Pancreas (tissue), 10 donors: Measurements from ENCODE around the gene EHBP1L1. TPM values are rescaled to one million over a fixed set of nuclear protein-coding genes. Genes with fewer than 3 reads are reported as not detected.

ENCODE experiments used
- ATAC-seq, 4 donors: fragments of 200-7000 bp; cut with Tn5 transposase; one replicate each; pipeline versions ENCODE4 v1.8.0 to v1.9.1; 2020; ENCODE audit warnings: mild to moderate bottlenecking in 4 of 4, moderate library complexity in 4 of 4
- DNase-seq, 6 donors: peaks; one replicate each; pipeline ENCODE4 v3.0.0-alpha.2; 2020
- FAIRE-seq: peaks from 2 replicates; lab custom pipeline; 2012; peaks lifted over from hg19 to GRCh38; lab: Jason Lieb, UNC
- H3K27ac ChIP-seq, 4 donors: fragments of 200-600 bp; sonication (generic); 1 replicate in 3 of 4; 2 replicates in 1 of 4; pipeline versions ENCODE4 v1.5.0 to v1.8.0; 2020
- H3K27me3 ChIP-seq, 4 donors: fragments of 200-600 bp; one replicate each; pipeline ENCODE4 v1.8.0; 2021
- H3K36me3 ChIP-seq, 3 donors: fragments of 200-600 bp; sonication (generic) in 1 of 3; one replicate each; pipeline versions ENCODE4 v1.5.0 to v1.8.0; 2020 to 2021
- H3K4me1 ChIP-seq, 3 donors: fragments of 200-600 bp; one replicate each; pipeline ENCODE4 v1.8.0; 2021
- H3K4me3 ChIP-seq, 4 donors: fragments of 200-600 bp; sonication (generic) in 2 of 4; one replicate each; pipeline versions ENCODE4 v1.5.0 to v1.8.0; 2020 to 2021
- H3K9me3 ChIP-seq, 4 donors: fragments of 200-600 bp; one replicate each; pipeline ENCODE4 v1.8.0; 2021
- CTCF ChIP-seq, 4 donors: fragments of 200-600 bp; sonication (generic) in 3 of 4; IDR thresholded peaks; one replicate each; pipeline versions ENCODE4 v1.5.0 to v1.8.0; 2021; ENCODE audit warnings: antibody characterized with exemption in 4 of 4
- WGBS, 2 donors: extraction: QIAGEN DNeasy Blood & Tissue Kit; methylation state at CpG; one replicate each; pipeline ENCODE4 v1.1.7; 2013; 5-methylcytosine and 5-hydroxymethylcytosine counted together
- intact Hi-C, 3 donors: fragments of 100-400 bp; cut with DNase I; formaldehyde crosslinking; loops; one replicate each; pipeline versions ENCODE4 v1.11.1 to v1.14.2; 2022
- polyA plus RNA-seq, 2 donors: library from polyadenylated mRNA; stranded (reverse); fragments of 200-250 nt; gene quantifications; one replicate each; pipeline ENCODE4 v1.2.3, GENCODE V29; 2013
- total RNA-seq, 6 donors: library from RNA; stranded (reverse); fragmentation: NEBNext Ultra II Directional in 4 of 6; extraction: Animal tissue kit (Norgen Biotek cat#: 25700) in 4 of 6; gene quantifications; one replicate each; pipeline versions ENCODE4 v1.2.1 to v1.2.4, GENCODE V29; 2021 to 2023
- donor health status: healthy with polysubstance abuse.
- donor health status: DM: no; HTN: no; CAD: no; lungs with moderate emphysema.
- donor health status: DM: no; HTN: no; CAD: no.
- donor health status: control.
- donor health status: control.
- donor health status: Bipolar disorder and iron deficiency.
- donor health status: DM: yes; HTN: yes; CAD: no.
- donor health status: DM: no; HTN: no; CAD: no.
- donor health status: DM: no; HTN: no; CAD: no.
- donor health status: DM: yes; HTN: yes; CAD: no.

Gene EHBP1L1
- total and polyA plus RNA-seq, 8 donors, result 6.5 to 34.2 (median 14.6) TPM

DNA sequence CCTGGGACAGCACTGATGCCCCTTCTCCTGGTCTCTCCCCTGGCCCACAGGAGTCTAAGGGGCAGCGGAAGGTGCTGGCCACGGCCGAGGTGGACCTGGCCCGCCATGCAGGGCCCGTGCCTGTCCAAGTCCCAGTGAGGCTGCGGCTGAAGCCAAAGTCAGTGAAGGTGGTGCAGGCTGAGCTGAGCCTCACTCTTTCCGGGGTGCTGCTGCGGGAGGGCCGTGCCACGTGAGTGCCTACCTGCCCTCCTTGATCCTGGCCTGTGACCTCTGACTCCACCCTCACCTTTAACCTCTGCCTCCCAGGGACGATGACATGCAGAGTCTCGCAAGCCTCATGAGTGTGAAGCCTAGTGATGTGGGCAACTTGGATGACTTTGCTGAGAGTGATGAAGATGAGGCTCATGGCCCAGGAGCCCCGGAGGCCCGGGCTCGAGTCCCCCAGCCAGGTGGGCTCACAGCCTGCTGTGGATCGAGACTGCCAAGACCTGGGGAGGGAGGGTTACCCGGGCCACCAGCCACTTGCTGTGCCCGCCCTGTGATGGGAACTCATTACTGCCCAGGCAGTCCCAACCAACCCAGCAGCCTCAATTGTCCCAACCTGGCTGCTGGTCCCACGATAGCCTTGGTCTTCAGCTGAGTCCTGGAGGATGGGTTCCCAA, 4.3 kb downstream of the EHBP1L1 start:
- no peak for TF ChIP-seq CTCF (IDR thresholded peaks at IDR 0.05)
- no peak for ATAC-seq
- Histone ChIP-seq H3K9me3 (no peaks in the 10 kb centered on the region), H3K4me3 (no peak overlapping the region), H3K36me3 (no peaks in the 10 kb centered on the region), H3K27me3 (no peaks in the 10 kb centered on the region), H3K4me1 (peaks cover 0 to 9% (median 0%) of the 10 kb centered on the region in 3 donors), H3K27ac (no peak overlapping the region)
- FAIRE-seq, result no peak
- intact Hi-C loops, result loop anchor here in 1 of 3 donors (10.0 kb wide), 1 partner anchor 45 kb away; no protein-coding TSS in a partner anchor
- 90 to 94% methylated on average over 16 to 19 of the region's 19 CpGs for WGBS, 2 donors
- DNase-seq, result no peak

GRCh38 chr11:65580756-65581155, 4.9 kb downstream of the EHBP1L1 start:
- TF ChIP-seq CTCF (IDR thresholded peaks at IDR 0.05), result no peak
- no peak for DNase-seq
- WGBS, 2 donors, result 91 to 99% methylated on average over 8 of the region's 8 CpGs
- H3K27me3 ChIP-seq, result no peaks in the 10 kb centered on the region
- no peak for ATAC-seq
- H3K9me3 ChIP-seq, result no peaks in the 10 kb centered on the region
- H3K36me3 ChIP-seq, result no peaks in the 10 kb centered on the region
- H3K27ac ChIP-seq, result no peak overlapping the region
- peaks cover 0 to 4% (median 0%) of the 10 kb centered on the region in 3 donors for H3K4me1 ChIP-seq
- no peak for FAIRE-seq
- H3K4me3 ChIP-seq, result no peak overlapping the region
- intact Hi-C loops, result loop anchor here in 1 of 3 donors (10.0 kb wide), 1 partner anchor 46 kb away; no protein-coding TSS in a partner anchor

- Histone ChIP-seq H3K4me3 (no peak overlapping the region), H3K27ac (no peak overlapping the region), H3K27me3 (no peaks in the 10 kb centered on the region), H3K36me3 (no peaks in the 10 kb centered on the region), H3K9me3 (no peaks in the 10 kb centered on the region), H3K4me1 (no peaks in the 10 kb centered on the region)
- intact Hi-C loops, result loop anchor here in 1 of 3 donors (10.0 kb wide), 1 partner anchor 47 kb away; no protein-coding TSS in a partner anchor
- no peak for FAIRE-seq
- ATAC-seq, result no peak
- no peak for TF ChIP-seq CTCF (IDR thresholded peaks at IDR 0.05)
- no peak for DNase-seq
- WGBS, 2 donors, result 73 to 85% methylated on average over 3 of the region's 3 CpGs
Observed at GRCh38 chr11:65581928-65582327, 6.1 kb downstream of the EHBP1L1 start.

DNA sequence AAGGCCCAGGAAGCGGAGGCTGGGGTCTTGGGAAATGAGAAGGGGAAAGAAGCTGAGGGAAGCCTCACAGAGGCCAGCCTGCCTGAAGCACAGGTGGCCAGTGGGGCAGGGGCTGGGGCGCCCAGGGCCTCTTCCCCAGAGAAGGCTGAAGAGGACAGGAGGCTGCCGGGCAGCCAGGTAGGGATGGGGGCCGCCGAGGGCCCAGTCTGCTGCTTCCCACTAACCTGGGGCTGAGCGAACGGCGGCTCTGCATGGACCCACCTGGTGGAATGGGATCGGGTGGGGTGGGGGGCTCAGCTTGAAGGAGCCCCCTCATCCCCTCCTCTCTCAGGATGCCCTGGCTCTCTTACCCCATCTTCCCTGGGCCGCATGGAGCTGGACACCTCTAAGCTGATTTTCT, 7.7 kb downstream of the EHBP1L1 start:
- FAIRE-seq, result no peak
- H3K9me3 ChIP-seq, result no peaks in the 10 kb centered on the region
- no peak for TF ChIP-seq CTCF (IDR thresholded peaks at IDR 0.05)
- ATAC-seq, result no peak
- no peaks in the 10 kb centered on the region for H3K4me1 ChIP-seq
- 92 to 97% methylated on average over 7 to 10 of the region's 10 CpGs for WGBS, 2 donors
- no peak for DNase-seq
- H3K4me3 ChIP-seq, result no peak overlapping the region
- intact Hi-C loops, result loop anchor here in 1 of 3 donors (10.0 kb wide), 1 partner anchor 49 kb away; no protein-coding TSS in a partner anchor
- H3K36me3 ChIP-seq, result no peaks in the 10 kb centered on the region
- no peak overlapping the region for H3K27ac ChIP-seq
- no peaks in the 10 kb centered on the region for H3K27me3 ChIP-seq

GRCh38 chr11:65584106-65584505, 8.3 kb downstream of the EHBP1L1 start:
- no peak for FAIRE-seq
- H3K4me3 ChIP-seq, result no peak overlapping the region
- no peaks in the 10 kb centered on the region for H3K9me3 ChIP-seq
- no peak for TF ChIP-seq CTCF (IDR thresholded peaks at IDR 0.05)
- WGBS, 2 donors, result 71 to 72% methylated on average over 8 of the region's 8 CpGs
- no peaks in the 10 kb centered on the region for H3K4me1 ChIP-seq
- ATAC-seq, result no peak
- H3K27me3 ChIP-seq, result no peaks in the 10 kb centered on the region
- intact Hi-C loops, result loop anchor here in 1 of 3 donors (10.0 kb wide), 1 partner anchor 49 kb away; no protein-coding TSS in a partner anchor
- H3K36me3 ChIP-seq, result no peaks in the 10 kb centered on the region
- DNase-seq, result no peak
- no peak overlapping the region for H3K27ac ChIP-seq
